ENCODE data around the gene RSRC1. TPM values are rescaled to one million over a fixed set of nuclear protein-coding genes. Genes with fewer than 3 reads are reported as not detected.

The RSRC1 gene
- total and polyA plus RNA-seq, 2 of the 8 experiments (the other 6 are each of a cell fraction or from before 2014, with no cell fraction given): 2.0 to 27.9 TPM

GRCh38 chr3:158569794-158570193 lies 459.9 kb downstream of the RSRC1 start:
- H4K20me1 ChIP-seq (replicated peaks in 1 of 2; ENCODE audit: control insufficient read depth in 1 of 2, insufficient read depth in 2 of 2, low read length in 2 of 2): peaks cover 0 to 2% of the 10 kb centered on the region in 2 experiments
- H3K4me1 ChIP-seq (replicated peaks in 1 of 4; ENCODE audit: control insufficient read depth in 3 of 4, insufficient read depth in 4 of 4, low read length in 3 of 4): peaks cover 0 to 10% (median 3%) of the 10 kb centered on the region in 4 experiments; a peak in 2 of 7 replicates
- ChIA-PET CTCF (ENCODE audit: partially characterized antibody) (interaction anchor here (0.8 to 3.0 kb wide), 10 partner anchors 8 to 157 kb away, joined by 3 to 17 read pairs (median 6); partner anchors contain the start of gene GFM1), POLR2A (ENCODE audit: partially characterized antibody) (interaction anchor here (1.2 to 1.5 kb wide), 2 partner anchors 10 to 75 kb away, joined by 3 read pairs; no protein-coding TSS in a partner anchor)
- H2AK5ac ChIP-seq (ENCODE audit: low read depth, low read length): no peak overlapping the region
- H3K9ac ChIP-seq (replicated peaks in 1 of 4; ENCODE audit: extremely low read depth in 1 of 4, low read depth in 3 of 4, low read length in 3 of 4): no peak overlapping the region
- no peak overlapping the region for H3K56ac ChIP-seq (replicated peaks; ENCODE audit: insufficient read length, low read depth, low read length)
- 86% methylated on average over 3 of the region's 3 CpGs; no CpG with 5 or more reads in 1 of the 2 experiments for WGBS, 2 experiments (ENCODE audit: extremely low coverage in 1 of 2, insufficient coverage in 1 of 2, insufficient read length in 1 of 2, insufficient replicate concordance in 2 of 2, low coverage in 1 of 2, low lambda C conversion rate in 2 of 2, missing lambda C conversion rate in 1 of 2)
- H3K9me3 ChIP-seq (ENCODE audit: insufficient read depth in 2 of 2, low read depth in 1 of 2, low read length in 1 of 2): no peaks in the 10 kb centered on the region
- H3K27ac ChIP-seq (ENCODE audit: low read depth, low read length): no peak overlapping the region
- H4K91ac ChIP-seq (replicated peaks; ENCODE audit: insufficient read length, low read length): no peak overlapping the region
- H3K18ac ChIP-seq (ENCODE audit: extremely low read depth, low read length): no peak overlapping the region
- H3K23ac ChIP-seq (ENCODE audit: insufficient read length): no peak overlapping the region
- no peak overlapping the region for H2BK20ac ChIP-seq (ENCODE audit: low read length)
- H3K14ac ChIP-seq (ENCODE audit: insufficient read length): no peak overlapping the region
- H3K4me2 ChIP-seq (ENCODE audit: insufficient read depth in 1 of 2, low read depth in 2 of 2, low read length in 2 of 2): no peak overlapping the region; a peak in 1 of 4 replicates
- no peak overlapping the region for H3K4ac ChIP-seq (replicated peaks; ENCODE audit: insufficient read length, low read depth, low read length)
- H3K27me3 ChIP-seq (replicated peaks in 1 of 4; ENCODE audit: control insufficient read depth in 3 of 4, extremely low read depth in 1 of 4, insufficient read depth in 3 of 4, low read length in 3 of 4): peaks cover 0 to 13% (median 10%) of the 10 kb centered on the region in 4 experiments; a peak in 5 of 7 replicates
- H2BK5ac ChIP-seq (ENCODE audit: low read depth, low read length): no peak overlapping the region
- FAIRE-seq: no peak
- 0 out of 4 replicates have a peak, but pooled peaks cover 0 to 1% of the 10 kb centered on the region in 2 experiments for H3K79me2 ChIP-seq (ENCODE audit: control insufficient read depth in 1 of 2, insufficient read depth in 2 of 2, low read length in 2 of 2)
- no peak overlapping the region for H2BK120ac ChIP-seq (replicated peaks; ENCODE audit: low read depth, low read length)
- H3K23me2 ChIP-seq (ENCODE audit: low read depth, low read length): peaks cover 17% of the 10 kb centered on the region
- H2AFZ ChIP-seq (ENCODE audit: low read length): no peak overlapping the region
- DNase-seq (ENCODE audit: low read depth in 1 of 2, low spot score in 2 of 2): no peak
- no peak overlapping the region for H3K4me3 ChIP-seq (ENCODE audit: extremely low read depth in 1 of 4, insufficient read depth in 2 of 4, low read depth in 3 of 4, low read length in 4 of 4)
- no peak overlapping the region for H4K5ac ChIP-seq (ENCODE audit: insufficient read length, low read depth, low read length)
- H3K79me1 ChIP-seq (ENCODE audit: low read depth, low read length): no peaks in the 10 kb centered on the region; the same call in 1 of the 2 replicates
- no peak overlapping the region for H4K8ac ChIP-seq (ENCODE audit: extremely low read depth, insufficient read depth, low read length)
- no peak overlapping the region; the same call in 1 of the 2 replicates for H2BK12ac ChIP-seq (ENCODE audit: low read depth, low read length)
- no peak overlapping the region for H2BK15ac ChIP-seq (ENCODE audit: low read length)
- no peaks in the 10 kb centered on the region for H3K36me3 ChIP-seq (ENCODE audit: control insufficient read depth in 2 of 4, insufficient read depth in 4 of 4, low read length in 3 of 4)
- TF ChIP-seq SIX5 (IDR thresholded peaks at IDR 0.05; ENCODE audit: low read depth, low read length) (no peak), TCF12 (IDR thresholded peaks at IDR 0.05; ENCODE audit: low read depth, low read length) (no peak), SUZ12 (IDR thresholded peaks at IDR 0.05; ENCODE audit: low read length) (no peak), TAF1 (IDR thresholded peaks at IDR 0.05; ENCODE audit: low read depth, low read length) (no peak), KDM5A (IDR thresholded peaks at IDR 0.05; ENCODE audit: low read length) (no peak), ATF3 (IDR thresholded peaks at IDR 0.05; ENCODE audit: insufficient read depth, low read depth, low read length) (no peak), GTF2F1 (IDR thresholded peaks at IDR 0.05; ENCODE audit: borderline replicate concordance, low read depth, low read length) (no peak), SP2 (IDR thresholded peaks at IDR 0.05; ENCODE audit: low read length) (no peak), SIRT6 (IDR thresholded peaks at IDR 0.05; ENCODE audit: low read length) (no peak), HDAC2 (IDR thresholded peaks at IDR 0.05; ENCODE audit: borderline replicate concordance in 1 of 2, low read depth in 2 of 2, low read length in 2 of 2) (no peak), BACH1 (IDR thresholded peaks at IDR 0.05; ENCODE audit: low read length) (no peak), ATF2 (IDR thresholded peaks at IDR 0.05; ENCODE audit: low read length) (no peak)

Measured in H1 (cell line).